Ectodermal cell (in vitro differentiated cells): ENCODE data around the gene ANTXR2.

Source experiments
- H3K27ac ChIP-seq: 2 replicates; pipeline ENCODE4 v1.7.0; 2013; ENCODE audit warnings: mild to moderate bottlenecking, low read depth, low read length; ENCODE audit not compliant: insufficient read depth, poor library complexity, severe bottlenecking
- H3K27me3 ChIP-seq: 2 replicates; pipeline ENCODE4 v1.7.0; 2013; ENCODE audit warnings: mild to moderate bottlenecking, low read length; ENCODE audit not compliant: insufficient read depth, control insufficient read depth, poor library complexity, severe bottlenecking
- H3K36me3 ChIP-seq: one replicate; pipeline ENCODE4 v1.7.0; 2013; ENCODE audit warnings: low read length; ENCODE audit not compliant: control insufficient read depth, insufficient read depth
- H3K4me1 ChIP-seq: one replicate; pipeline ENCODE4 v1.7.0; 2013; ENCODE audit warnings: low read length; ENCODE audit not compliant: control insufficient read depth, insufficient read depth
- H3K4me3 ChIP-seq: 2 replicates; pipeline ENCODE4 v1.7.0; 2013; ENCODE audit warnings: low read depth, low read length, control low read depth; ENCODE audit not compliant: insufficient read depth
- H3K9me3 ChIP-seq: 2 replicates; pipeline ENCODE4 v1.7.0; 2013; ENCODE audit warnings: mild to moderate bottlenecking, low read length, moderate library complexity; ENCODE audit not compliant: control insufficient read depth
- WGBS, 2 experiments: methylation state at CpG; one replicate each; pipeline ENCODE4 v1.1.7; 2013; ENCODE audit warnings: missing lambda C conversion rate in 2 of 2; 5-methylcytosine and 5-hydroxymethylcytosine counted together

Gene ANTXR2

DNA sequence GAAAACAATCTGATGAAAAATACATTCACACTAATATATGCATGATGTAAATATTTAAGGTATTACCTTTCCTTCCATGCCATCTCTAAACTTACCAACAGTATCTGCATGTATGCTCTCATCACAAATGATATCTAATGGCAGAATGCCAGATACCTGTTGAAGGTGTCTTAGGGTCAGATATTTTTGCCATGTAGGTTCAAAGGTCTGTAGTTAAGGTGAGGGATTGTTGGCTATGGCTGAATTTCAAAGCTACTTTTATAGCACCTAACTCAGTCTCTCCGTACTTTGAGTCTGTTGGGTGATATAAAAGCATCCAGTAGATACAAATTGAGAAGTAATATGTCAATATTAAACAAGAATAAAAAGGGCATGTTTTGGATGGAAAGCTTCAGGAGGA lies 19.8 kb upstream of the ANTXR2 start:
- Histone ChIP-seq H3K4me3 (no peak overlapping the region), H3K9me3 (no peaks in the 10 kb centered on the region), H3K36me3 (no peaks in the 10 kb centered on the region), H3K27me3 (no peaks in the 10 kb centered on the region), H3K4me1 (no peaks in the 10 kb centered on the region), H3K27ac (no peak overlapping the region)
- WGBS, 2 experiments, result 100% methylated on average over 1 of the region's 1 CpG; no CpG with 5 or more reads in 1 of the 2 experiments

DNA sequence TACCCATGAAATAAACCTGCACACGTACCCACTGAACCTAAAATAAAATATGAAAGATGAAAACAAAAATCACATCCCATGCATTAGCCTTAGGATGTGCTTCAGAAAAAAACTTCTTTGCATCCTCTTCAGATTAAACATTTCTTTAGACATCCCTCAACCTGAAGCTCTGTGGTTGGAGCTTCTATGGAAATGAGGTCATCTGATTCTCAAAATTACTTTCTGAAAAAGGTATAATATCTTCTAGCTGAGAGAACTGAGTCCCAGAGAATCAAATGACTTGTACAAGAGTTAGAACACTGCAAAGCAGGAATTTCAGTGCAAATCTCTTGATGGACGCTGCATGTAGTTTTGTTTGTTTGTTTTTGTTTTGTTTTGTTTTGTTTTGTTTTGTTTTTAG lies 19.1 kb upstream of the ANTXR2 start:
- Histone ChIP-seq H3K4me3 (no peak overlapping the region), H3K27me3 (no peaks in the 10 kb centered on the region), H3K9me3 (no peaks in the 10 kb centered on the region), H3K27ac (no peak overlapping the region), H3K4me1 (no peaks in the 10 kb centered on the region), H3K36me3 (no peaks in the 10 kb centered on the region)
- WGBS, 2 experiments, result 89 to 100% methylated on average over 2 of the region's 2 CpGs

DNA sequence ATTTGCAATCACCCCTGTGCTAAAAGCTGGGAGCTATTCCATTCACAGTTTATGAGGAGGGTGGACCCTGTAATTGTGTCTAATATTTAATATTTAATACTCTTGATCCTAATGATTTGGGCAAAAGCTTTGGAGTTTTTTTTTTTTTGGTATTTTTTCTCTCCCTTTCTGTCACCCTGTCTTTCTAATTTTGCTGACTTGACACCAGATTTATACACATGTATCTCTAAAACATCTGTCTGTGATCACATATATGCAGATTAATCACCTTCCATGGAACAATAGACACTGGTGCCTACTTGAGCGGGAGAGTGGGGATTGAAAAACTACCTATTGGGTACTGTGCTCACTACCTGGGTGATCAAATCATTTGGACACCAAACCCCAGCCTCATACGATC lies 18.7 kb upstream of the ANTXR2 start:
- no peak overlapping the region for H3K4me3 ChIP-seq
- no peaks in the 10 kb centered on the region for H3K36me3 ChIP-seq
- no peaks in the 10 kb centered on the region for H3K27me3 ChIP-seq
- no peak overlapping the region for H3K27ac ChIP-seq
- WGBS, 2 experiments, result 89 to 90% methylated on average over 2 of the region's 2 CpGs
- H3K9me3 ChIP-seq, result no peaks in the 10 kb centered on the region
- H3K4me1 ChIP-seq, result no peaks in the 10 kb centered on the region

DNA sequence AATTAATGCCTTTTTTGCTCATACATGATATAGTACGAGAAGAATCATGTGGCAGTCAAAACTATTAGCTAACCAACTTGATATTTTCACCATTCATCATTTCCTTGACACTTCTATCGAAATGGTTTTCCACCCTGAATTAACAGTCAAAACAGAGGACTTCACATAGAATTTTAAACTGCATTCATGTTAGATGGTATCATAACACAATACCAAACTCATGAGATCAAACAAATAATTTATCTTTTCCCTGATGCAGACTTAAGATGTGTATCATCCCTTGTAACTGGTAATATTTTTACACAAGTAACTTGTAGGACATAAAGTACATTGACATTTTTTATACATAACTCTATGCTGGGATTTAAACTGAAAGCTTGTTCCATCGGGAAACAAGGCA lies 18.2 kb upstream of the ANTXR2 start:
- H3K4me3 ChIP-seq, result no peak overlapping the region
- H3K36me3 ChIP-seq, result no peaks in the 10 kb centered on the region
- H3K27me3 ChIP-seq, result no peaks in the 10 kb centered on the region
- WGBS, 2 experiments, result 92 to 98% methylated on average over 2 of the region's 3 CpGs
- H3K27ac ChIP-seq, result no peak overlapping the region
- H3K9me3 ChIP-seq, result no peaks in the 10 kb centered on the region
- H3K4me1 ChIP-seq, result no peaks in the 10 kb centered on the region

DNA sequence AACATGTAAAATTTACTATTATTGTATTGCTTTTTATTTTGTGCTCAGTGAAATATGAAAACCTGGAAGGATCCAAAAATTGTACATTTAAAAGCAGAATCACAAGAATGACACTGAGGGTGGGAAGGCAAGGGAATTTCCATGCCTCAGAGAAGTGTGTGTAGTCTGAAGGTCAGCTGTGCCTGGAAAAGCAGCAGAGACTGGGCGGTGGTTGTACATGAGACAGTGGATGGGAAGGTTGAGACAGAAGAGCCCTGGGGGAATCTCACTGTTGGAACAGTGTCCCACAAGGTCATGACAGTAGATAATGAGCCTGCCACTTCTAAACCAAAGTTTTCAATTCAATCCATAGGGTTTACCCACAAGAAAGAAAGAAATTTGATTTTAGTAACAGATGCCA lies 17.1 kb upstream of the ANTXR2 start:
- Histone ChIP-seq H3K9me3 (no peaks in the 10 kb centered on the region), H3K27ac (no peak overlapping the region), H3K4me1 (no peaks in the 10 kb centered on the region), H3K4me3 (no peak overlapping the region), H3K36me3 (no peaks in the 10 kb centered on the region), H3K27me3 (no peaks in the 10 kb centered on the region)
- 93 to 95% methylated on average over 1 of the region's 1 CpG for WGBS, 2 experiments

DNA sequence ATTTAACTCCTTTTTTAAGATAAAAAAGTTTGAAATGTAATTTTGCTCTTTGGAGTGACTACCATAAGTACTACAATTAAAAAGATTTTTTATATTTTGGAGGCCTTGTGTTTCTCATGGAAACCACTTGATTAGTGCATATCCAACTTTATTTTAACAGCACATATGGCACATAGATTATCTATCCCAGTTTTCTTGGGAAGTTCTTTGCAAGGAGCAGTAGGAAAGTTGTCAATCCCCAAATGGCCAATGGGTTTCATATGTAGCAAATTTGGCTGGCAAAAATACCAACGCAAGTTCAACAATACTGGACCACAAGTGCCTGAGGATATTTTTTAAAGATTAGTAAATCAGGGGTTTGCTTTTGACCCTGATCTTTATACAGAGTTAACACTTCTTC lies 15.4 kb upstream of the ANTXR2 start:
- 88 to 94% methylated on average over 1 of the region's 1 CpG for WGBS, 2 experiments
- Histone ChIP-seq H3K4me3 (no peak overlapping the region), H3K36me3 (no peaks in the 10 kb centered on the region), H3K9me3 (no peaks in the 10 kb centered on the region), H3K27ac (no peak overlapping the region), H3K4me1 (no peaks in the 10 kb centered on the region), H3K27me3 (no peaks in the 10 kb centered on the region)

DNA sequence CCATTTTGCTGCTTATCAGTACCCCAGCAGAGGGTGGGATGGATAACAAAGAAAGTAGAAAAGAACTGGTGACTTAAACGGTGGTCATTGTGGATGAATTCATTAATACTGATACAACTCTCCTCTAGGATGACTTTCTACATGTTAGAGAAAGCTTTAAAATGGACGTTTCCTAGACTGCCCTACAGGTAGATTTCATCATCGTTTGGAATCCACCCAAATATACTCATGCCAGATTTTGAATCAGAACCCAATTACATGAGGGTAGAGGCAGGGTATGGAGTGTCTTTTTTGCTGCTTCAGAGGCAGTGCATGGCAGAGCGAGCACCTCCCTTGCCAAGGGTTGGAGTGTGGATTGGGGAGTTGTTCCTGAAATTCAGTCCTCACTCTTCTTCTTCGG lies 13.3 kb upstream of the ANTXR2 start:
- WGBS, 2 experiments, result 89 to 96% methylated on average over 3 to 5 of the region's 5 CpGs
- no peak overlapping the region for H3K27ac ChIP-seq
- H3K4me3 ChIP-seq, result no peak overlapping the region
- no peaks in the 10 kb centered on the region for H3K36me3 ChIP-seq
- H3K4me1 ChIP-seq, result no peaks in the 10 kb centered on the region
- no peaks in the 10 kb centered on the region for H3K27me3 ChIP-seq
- no peaks in the 10 kb centered on the region for H3K9me3 ChIP-seq

DNA sequence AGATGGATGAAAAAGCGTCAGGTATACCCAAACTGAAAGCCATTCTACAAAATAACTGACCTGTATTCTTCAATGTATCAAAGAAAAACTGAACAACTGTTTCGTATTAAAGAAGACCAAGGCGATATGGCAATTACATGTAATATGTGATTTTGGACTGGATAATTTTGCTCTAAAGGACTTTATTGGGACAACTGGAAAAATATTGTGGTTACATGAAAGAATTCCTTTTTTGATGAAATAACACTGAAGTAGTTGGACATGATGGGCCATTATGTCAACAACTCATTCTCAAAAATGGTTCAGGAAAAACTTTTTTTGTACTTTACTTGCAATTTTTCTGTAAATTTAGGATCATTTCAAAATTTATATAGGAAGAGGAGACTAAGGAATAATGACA lies 12.1 kb upstream of the ANTXR2 start:
- H3K27ac ChIP-seq, result no peak overlapping the region
- no peaks in the 10 kb centered on the region for H3K27me3 ChIP-seq
- H3K9me3 ChIP-seq, result no peaks in the 10 kb centered on the region
- no peak overlapping the region for H3K4me3 ChIP-seq
- 89 to 99% methylated on average over 3 of the region's 3 CpGs for WGBS, 2 experiments
- H3K4me1 ChIP-seq, result no peaks in the 10 kb centered on the region
- no peaks in the 10 kb centered on the region for H3K36me3 ChIP-seq

DNA sequence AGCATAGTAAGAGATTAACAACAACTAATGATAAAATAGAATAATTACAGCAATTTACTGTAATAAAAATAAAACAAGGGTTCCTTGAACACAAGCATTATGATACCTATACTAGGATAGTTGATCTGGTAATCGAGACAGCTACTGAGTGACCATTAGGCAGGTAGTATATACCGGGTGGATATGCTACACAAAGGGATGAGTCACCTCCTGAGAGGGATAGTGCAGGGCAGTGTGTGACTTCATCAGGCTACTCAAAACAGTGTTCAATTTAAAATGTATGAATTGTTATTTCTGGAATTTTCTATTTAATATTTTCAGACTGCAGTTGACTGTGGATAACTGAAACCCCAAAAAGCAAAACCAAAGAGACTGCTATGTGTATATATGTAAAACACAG lies 9.7 kb upstream of the ANTXR2 start:
- Histone ChIP-seq H3K27me3 (no peaks in the 10 kb centered on the region), H3K4me1 (no peaks in the 10 kb centered on the region), H3K4me3 (no peak overlapping the region), H3K36me3 (no peaks in the 10 kb centered on the region), H3K27ac (no peak overlapping the region), H3K9me3 (no peaks in the 10 kb centered on the region)
- 92 to 100% methylated on average over 2 of the region's 2 CpGs for WGBS, 2 experiments

DNA sequence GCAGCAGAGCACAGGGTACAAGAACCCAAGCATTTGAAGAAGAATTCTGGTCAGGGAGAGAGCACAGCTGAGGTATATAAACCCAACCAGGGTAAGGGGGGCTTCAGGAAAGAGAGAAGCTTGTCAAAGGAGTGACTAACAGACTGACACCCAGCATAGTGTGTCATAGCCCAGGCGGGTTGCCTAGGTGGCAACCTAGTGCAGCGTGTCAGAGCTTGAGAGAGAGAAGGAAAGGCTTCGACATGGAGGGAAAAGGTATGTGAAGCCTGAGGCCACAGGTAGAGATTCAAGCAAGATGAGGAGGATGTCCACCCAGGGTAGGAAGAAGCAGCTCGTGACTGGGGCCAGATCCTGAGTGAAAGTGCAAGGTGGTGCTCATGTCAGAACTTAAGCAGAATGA lies 8.5 kb upstream of the ANTXR2 start:
- no peak overlapping the region for H3K27ac ChIP-seq
- H3K36me3 ChIP-seq, result no peaks in the 10 kb centered on the region
- no peaks in the 10 kb centered on the region for H3K9me3 ChIP-seq
- 88 to 91% methylated on average over 4 of the region's 4 CpGs for whole genome bisulfite sequencing, 2 experiments
- H3K27me3 ChIP-seq, result no peaks in the 10 kb centered on the region
- H3K4me3 ChIP-seq, result no peak overlapping the region
- no peaks in the 10 kb centered on the region for H3K4me1 ChIP-seq

DNA sequence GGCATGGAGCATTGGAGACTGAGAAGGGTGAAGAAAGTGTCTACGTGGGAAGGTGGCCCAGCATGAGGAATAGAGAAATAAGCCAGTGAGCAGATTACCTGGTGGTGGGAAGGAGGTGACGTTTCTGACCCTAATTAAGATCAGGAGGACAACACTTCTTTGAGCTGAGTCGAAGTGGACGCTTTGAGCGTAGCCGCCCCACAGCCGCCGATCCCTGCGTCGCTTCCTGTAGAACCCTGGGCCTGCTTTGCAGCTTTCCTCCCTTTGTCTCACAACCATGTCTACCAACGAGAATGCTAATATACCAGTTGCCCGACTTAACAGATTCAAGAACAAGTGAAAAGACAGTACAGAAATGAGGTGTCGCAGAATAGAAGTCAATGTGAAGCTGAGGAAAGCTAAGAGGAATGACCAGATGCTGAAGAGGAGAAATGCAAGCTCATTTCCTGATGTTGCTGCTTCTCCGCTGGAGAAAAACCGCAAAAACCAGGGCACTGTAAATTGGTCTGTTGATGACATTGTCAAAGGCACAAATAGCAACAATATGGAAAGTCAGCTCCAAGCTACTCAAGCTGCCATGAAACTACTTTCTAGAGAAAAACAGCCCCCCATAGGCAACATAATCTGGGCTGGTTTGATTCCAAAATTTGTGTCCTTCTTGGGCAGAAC lies 6.4 kb upstream of the ANTXR2 start:
- Histone ChIP-seq H3K27ac (no peak overlapping the region), H3K36me3 (no peaks in the 10 kb centered on the region), H3K27me3 (no peaks in the 10 kb centered on the region), H3K4me1 (no peaks in the 10 kb centered on the region), H3K4me3 (no peak overlapping the region), H3K9me3 (no peaks in the 10 kb centered on the region)
- WGBS, 2 experiments, result 94 to 95% methylated on average over 15 of the region's 15 CpGs
